Hematopoietic multipotent progenitor cell treated with erythropoietin and hydrocortisone succinate and interleukin-3 and kit ligand, for 6 days (in vitro differentiated cells): ENCODE data around the gene CTNS.

Experiments used
- DNase-seq: peaks from one replicate; pipeline ENCODE4 v3.0.0-alpha.2; 2015

CTNS gene

DNA sequence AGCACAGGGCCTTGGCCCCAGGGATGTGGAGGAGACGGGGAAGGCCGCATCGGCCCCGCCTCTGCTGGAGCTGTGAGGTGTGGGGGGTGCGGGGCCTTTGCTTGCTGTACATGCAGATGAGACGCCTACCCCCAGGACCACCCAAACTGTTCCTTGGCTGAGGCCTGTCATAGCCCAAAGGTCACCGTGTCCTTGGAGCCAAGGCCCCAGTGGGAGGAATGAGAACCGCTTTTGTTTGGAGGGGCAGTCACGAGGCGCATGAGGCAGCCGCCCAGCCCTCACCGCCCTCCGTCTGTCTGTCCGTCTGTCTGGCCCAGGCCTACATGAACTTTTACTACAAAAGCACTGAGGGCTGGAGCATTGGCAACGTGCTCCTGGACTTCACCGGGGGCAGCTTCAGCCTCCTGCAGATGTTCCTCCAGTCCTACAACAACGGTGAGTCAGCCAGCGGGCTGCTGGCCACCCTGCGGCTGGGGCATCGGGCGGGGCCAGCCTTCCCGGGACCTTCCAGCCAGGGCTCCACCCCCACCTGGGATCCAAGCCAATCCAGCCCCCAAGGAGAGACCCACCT is 23.1 kb downstream of the CTNS start:
- DNase-seq = no peak

DNA sequence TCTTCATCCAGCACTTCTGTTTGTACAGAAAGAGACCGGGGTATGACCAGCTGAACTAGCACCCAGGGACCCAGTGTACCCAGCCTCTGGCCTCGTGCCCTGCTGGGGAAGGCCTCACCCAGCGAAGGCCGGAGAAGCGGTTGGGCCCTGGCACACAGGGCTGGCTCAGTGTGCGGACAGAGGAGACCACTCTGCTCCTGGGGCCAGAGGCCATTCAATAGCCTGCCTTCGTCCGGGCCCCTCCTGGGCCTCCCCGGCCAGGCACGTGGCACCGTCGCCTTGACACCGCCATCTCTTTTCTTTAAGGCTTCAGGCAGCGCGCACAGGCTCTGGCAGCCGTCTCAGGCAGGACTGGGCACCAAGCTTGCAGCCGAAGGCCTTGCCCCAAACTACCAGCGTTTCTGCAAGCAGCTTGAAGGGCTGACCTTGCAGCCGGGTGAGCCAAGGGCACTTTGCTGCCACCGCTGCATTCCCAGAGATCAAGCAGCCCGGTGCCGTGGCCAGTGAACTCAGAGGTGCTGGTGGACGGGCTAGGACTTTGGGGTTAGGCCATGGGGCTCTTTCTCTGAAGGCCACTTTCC is 23.8 kb downstream of the CTNS start:
- DNase-seq = no peak

GRCh38 chr17:3663102-3664011 is 26.8 kb downstream of the CTNS start:
- DNase-seq = no peak

DNA sequence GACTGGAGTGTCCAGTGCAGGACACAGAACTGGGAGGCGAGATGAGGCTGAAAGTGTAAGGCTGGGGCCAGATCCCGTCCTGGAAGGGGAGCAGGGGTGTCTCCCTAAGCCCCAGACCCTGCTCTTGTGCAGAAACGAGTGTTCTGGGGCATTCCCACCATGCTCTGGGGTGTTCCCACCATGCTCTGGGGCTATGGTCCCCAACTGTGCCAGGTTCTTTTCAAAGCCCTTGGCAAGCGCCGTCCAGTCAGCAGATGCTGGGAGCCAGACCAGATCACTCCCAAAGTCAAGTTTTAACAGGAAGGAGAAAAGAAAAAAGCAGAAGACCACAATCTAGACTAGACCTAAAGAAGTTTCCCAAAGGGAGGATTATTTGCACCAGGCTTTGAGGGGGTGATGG is 29.3 kb downstream of the CTNS start:
- DNase-seq = no peak

DNA sequence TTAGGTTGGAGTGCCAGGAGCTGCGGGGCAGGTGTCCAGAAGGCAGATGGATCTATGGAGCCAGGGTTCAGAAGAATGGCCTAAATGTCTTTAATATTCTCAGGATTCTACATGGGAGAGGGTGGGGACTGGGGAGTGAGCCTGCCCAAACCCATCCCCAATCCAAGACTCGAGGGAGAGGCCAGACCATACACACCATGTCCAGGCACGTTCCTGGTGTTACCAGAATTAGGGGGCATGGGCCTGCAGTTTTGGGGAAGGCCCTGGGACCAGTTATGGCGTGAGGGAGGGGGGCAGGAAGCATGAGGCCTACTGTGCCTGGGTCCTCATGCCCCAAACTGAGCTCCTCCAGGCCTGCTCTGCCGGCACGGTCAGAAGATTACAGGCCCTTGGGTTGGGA is 30.0 kb downstream of the CTNS start:
- DNase-seq = no peak

DNA sequence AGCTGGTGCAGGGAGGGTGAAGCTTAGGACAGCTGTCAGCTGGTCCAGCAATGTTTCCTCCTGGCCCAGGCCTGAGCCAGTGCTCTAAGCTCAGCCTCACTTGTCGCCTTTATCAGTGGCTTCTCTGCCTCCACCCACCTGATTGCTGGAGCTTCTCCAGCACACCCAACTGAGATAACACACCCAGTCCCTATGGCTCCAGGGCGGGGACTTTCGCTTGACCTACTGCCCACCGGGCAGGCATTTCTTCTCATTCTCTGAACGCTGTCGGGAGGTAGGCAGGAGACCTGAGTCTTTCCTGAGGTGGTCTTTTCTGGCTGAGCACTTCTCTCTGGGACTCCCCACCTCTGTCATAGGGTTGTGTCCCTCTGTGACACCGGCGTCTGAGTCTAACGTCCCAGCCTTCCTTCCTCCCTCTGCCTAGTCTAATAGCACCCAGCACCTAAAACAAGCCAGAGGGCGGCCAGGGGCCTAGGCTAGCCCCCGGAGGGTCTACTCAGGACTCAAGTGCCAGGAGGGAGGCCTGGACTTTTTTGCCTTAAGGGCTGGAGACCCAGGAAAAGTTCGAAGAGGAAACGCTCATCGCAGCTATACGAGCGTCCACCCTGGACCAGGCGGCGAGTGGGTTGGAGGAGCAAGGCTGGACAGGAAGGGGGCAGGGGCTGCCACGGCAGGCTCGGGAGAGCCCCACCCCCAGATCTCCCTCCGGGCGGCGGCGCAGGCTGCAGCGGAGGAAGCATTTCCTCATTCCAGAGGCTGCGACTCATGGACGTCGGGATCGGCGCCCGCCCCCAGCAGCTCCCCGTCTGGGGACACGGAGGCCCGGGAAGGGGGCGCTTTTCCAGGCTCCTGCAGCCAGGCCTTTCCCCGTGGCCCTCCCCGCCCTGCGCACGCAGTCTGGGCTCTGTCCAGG is 31.1 kb downstream of the CTNS start:
- peak; percentile 92 for DNase-seq

DNA sequence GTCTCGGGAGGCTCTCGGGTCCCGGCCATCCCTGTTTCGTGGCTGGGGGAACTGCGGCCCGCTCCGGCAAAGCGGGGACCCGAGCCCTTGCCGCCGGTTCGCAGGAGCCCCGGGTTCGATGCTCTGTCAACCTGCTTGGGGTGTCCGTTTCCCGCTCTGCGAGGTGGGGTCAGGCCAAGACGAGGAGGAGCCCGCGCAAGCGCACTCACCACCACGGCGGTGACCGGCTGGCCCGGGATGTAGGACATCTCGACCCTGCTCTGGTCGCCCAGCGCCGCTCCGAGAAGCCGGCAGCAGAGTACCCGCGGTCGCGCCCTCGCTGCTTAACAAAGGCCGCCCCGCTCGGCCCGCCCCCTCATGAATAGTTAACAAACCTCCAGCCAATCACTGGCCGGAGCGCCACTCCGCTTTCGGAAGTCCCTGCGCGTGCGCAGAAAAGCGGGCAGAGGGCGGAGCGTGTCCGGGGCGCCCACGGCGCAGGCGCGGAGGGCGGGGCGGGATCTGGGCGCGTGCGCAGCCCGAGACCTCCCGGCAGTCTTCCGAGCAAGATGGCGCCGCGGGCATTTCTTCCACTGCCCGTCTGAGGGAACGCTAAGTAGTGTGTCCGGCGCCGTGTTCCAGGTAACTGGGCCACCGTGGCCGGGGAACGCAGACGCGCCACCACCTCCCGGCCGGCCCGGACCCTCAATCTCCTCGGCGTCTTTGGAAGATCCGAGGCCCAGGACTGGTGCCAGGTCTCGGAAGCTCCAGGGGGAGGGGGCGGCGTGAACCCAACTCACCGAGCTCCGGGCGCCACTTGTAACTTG is 31.9 kb downstream of the CTNS start, which contains the start of the genes EMC6 and TAX1BP3:
TSS of gene EMC6 (plus strand) at position 534 of the 806 bp plus-strand sequence. CDS start 335 bp downstream, outside the sequence.
TSS of gene TAX1BP3 (minus strand) at position 300 of the 806 bp plus-strand sequence. CDS start at position 248, 52 bp downstream.
- DNase-seq = peak; percentile 99

- no peak for DNase-seq
These were observed 32.5 kb downstream of the CTNS start for GRCh38 chr17:3669085-3669347.

GRCh38 chr17:3669548-3669947 is 33.0 kb downstream of the CTNS start:
- peak; percentile 28 for DNase-seq

DNA sequence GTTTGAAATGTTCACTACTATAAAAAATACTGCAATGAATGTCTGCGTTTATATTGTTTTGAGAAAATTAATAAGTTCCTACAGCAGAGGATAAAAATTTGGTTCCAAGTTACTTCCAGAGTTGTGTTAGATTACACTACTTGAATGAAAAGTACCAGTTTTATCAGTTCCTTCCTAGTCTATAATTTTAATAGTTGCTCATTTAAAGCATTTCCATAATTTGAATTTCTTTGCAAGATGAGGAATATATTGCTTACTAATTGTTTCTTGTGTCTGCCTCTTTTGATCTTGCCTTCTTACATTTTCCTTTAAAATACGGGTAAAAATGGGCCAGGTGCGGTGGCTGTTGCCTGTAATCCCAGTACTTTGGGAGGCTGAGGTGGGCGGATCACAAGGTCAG is 36.0 kb downstream of the CTNS start:
- no peak for DNase-seq

DNA sequence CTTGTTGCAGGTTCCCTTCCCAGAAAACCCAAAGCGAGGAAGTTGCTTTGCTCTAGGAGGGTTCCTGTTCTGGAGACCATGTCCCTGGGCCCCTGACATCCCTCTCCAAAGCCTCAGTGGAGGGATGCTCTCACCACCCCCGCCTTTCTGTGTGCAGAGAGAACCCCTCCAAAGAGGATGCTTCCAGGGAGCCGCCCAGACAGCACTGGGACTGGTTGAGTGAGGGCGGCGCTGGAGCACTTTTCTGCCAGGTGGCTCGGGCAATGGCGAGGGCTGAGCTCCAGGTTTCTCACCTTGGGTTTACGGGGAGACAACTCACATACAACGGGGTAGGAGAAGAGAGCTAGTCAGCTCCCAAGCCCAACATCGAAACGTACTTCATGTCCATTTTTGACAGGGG is 39.3 kb downstream of the CTNS start:
- no peak for DNase-seq

DNA sequence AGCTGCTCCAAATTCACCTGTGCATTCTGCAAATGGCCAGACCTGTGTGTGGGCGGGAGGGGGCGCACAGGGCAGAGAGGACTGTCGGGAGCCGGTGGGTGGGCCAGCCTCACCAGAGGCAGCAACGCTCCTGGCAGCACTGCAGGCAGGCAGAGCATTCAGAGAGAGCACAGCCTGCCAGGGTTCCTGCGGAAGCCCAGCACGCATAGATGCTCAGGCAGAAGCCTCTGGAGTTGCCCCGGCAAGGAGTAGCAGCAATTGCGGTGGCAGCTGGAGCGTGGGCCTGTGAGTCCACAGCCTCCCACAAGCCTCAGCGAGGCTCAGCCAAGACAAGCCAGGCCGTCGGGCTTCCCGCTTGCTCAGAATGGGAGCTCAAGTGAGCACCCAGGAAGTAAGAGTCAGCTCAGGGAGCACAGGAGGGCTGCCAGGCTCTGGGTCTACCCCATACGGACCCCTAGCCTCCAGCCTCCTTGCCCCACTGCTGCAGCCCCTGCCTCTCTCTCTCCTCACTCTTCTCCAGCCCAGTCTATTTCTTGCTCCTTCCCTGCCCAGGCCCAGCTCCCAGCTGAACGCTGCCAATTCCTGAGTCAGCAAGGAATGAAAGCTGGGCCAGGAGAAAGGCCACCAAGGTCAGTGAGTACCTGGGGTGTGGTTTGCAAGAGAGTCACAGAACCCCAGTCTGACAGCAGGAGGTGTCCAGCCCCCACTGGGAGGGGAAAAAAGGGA is 41.7 kb downstream of the CTNS start:
- DNase-seq = no peak

- no peak for DNase-seq
These were observed 42.4 kb downstream of the CTNS start for GRCh38 chr17:3678821-3679530.

DNA sequence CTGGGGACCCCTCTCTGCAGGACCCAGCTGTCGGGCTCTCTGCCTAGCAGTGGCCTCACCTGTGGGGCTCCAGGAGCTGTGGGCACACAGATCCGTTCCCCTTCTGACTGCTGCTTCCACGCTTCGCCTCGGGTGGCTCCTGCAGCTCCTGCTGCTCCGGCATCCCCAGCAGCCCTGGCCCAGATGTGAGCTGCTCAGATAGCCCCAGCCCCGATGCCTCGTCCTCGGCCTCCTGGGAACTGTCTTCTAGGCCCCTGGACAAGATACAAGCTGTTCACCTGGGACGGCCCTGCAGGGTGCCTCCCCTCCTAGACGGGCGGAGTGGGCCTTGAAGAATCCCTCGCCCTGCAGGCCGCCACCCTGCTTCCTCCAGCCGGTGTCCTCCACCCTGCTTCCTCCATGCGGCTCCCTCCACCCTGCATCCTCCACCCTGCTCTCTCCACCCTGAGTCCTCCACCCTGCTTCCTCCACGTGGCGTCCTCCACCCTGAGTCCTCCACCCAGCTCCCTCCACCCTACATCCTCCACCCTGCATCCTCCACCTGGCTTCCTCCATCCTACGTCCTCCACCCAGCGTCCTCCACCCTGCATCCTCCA is 43.1 kb downstream of the CTNS start:
- peak; percentile 30 for DNase-seq

DNA sequence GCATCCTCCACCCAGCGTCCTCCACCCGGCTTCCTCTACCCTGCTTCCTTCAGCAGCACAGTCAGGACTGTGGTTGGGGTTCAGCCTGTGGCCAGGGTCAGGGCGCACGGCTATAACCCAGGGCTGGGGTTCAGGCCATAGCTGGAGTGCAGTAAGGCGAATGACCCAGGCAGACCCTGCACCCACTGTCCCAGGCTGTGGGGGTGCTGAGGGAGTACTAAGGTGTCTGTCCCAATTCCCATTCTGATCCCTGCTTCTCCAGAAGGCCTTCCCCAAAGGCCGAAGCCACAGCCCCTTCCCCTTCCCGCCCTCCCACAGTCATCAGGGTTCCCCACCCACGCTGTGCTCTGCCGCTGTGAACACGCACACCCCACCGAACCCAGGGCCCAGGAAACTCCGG is 44.5 kb downstream of the CTNS start:
- DNase-seq = no peak

DNA sequence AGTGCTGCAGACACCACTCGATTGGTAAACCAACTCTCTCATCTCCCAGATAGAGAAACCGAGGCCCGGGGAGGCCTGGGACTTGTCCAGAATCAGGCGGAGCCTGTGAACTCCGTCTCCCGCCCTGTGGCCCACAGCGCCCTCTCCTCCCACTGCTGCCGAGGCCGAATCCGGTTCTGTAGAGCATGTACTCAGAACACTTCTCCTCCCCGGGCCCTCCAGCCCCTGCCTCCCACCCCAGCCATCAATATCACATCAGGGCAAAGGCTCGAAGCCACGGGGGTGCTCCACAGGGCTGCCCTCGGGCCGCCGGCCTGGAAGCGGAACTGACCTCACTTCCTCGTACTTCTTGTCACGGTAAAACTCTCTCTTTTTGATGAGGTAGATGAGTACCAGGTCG is 45.0 kb downstream of the CTNS start:
- no peak for DNase-seq

DNA sequence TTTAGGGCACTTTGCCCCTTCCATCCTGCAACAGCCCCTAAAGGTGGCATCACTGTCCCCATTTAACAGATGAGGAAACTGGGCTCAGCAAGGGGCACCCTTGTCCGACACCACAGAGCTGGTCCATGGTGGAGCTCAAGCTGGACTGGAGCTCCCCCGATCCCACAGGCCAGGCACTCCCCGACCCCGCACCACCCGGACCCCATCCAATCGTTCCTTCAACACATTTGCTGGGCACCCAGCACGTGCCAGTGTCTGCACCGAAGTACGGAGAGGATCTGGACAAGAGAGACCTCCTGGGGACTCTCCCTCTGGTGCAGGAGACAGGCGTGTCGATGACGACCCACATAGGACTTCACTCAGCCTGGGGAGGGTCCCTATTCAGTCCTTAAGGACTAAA is 45.5 kb downstream of the CTNS start:
- DNase-seq = no peak

DNA sequence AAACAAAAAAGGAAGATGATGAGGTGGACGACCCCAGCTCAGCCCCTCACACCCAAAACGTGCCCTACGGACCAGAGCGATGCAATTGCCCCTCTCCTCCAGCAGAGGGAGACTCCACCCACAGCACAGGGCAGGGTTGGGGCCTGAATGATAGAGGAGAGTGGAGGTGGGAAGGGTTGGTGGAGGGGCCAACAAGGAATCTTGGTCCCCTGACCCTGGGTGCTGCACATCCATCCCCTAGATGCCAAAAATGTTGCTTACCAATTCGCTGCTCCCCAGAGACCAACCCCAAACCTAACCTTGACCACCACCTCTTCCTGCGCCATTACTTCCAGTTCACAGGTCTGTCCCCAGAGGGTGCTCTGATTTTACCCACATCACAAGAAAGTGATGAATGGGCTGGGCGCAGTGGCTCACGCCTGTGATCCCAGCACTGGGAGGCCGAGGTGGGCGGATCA is 46.5 kb downstream of the CTNS start:
- DNase-seq = peak; percentile 81

- DNase-seq = no peak
These were observed 48.6 kb downstream of the CTNS start for GRCh38 chr17:3685174-3685573.

DNA sequence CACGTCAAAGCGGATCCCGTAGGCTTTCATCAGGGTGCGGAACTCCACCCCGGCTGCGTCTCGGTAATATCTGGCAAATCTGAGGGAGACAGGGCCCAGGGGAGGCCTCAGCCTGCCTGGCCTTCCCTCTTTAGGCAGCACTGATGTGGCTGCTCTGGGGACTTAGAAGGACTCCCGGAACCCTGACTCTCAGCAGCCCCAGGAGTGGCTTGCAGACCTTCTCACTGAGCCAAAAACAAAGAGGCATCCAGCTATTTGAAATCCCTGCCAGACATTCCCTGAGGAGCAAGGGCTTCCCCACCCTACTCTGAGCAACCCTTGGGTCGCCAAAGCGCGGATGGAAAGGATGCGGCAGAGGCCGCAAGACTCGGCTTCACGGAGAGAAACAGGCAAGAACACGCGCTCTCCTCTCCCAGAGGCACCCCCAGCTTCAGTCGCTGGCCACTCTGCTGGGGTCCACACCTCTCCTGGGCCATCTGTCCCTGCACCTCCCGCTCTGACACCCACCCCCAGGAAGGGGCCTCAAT is 51.5 kb downstream of the CTNS start:
- DNase-seq = no peak
